ENCODE measurements around the gene TACO1. TPM values are rescaled to one million over a fixed set of nuclear protein-coding genes. Genes with fewer than 3 reads are reported as not detected.

TACO1 gene
- total and polyA plus RNA-seq, 7 donors = 11.2 to 50.9 (median 19.9) TPM

GRCh38 chr17:63592797-63593196 lies 7.9 kb upstream of the TACO1 start:
- intact Hi-C loops (cut with DNase I) = no loop called here
- no peak for DNase-seq
- Histone ChIP-seq H3K4me3 (no peak overlapping the region), H3K27me3 (no peaks in the 10 kb centered on the region), H3K9me3 (no peaks in the 10 kb centered on the region), H3K4me1 (no peaks in the 10 kb centered on the region), H3K27ac (no peak overlapping the region), H3K36me3 (peaks cover 17 to 59% (median 25%) of the 10 kb centered on the region in 4 donors)
- WGBS, 2 donors = 80 to 85% methylated on average over 3 of the region's 3 CpGs
- TF ChIP-seq POLR2A (IDR thresholded peaks at IDR 0.05) = no peak
- no peak for TF ChIP-seq CTCF (IDR thresholded peaks at IDR 0.05)
- no peak for TF ChIP-seq POLR2AphosphoS5 (IDR thresholded peaks at IDR 0.05)
- TF ChIP-seq EP300 (IDR thresholded peaks at IDR 0.05) = no peak

- no peak for DNase-seq
- Histone ChIP-seq H3K4me3 (no peak overlapping the region), H3K27me3 (no peaks in the 10 kb centered on the region), H3K9me3 (no peaks in the 10 kb centered on the region), H3K27ac (no peak overlapping the region), H3K4me1 (peaks cover 0 to 8% (median 4%) of the 10 kb centered on the region in 4 donors), H3K36me3 (peaks cover 11 to 36% (median 13%) of the 10 kb centered on the region in 4 donors)
- 96 to 99% methylated on average over 3 of the region's 3 CpGs for WGBS, 2 donors
- TF ChIP-seq POLR2A (IDR thresholded peaks at IDR 0.05) = no peak
- TF ChIP-seq CTCF (IDR thresholded peaks at IDR 0.05) = no peak
- TF ChIP-seq EP300 (IDR thresholded peaks at IDR 0.05) = no peak
- TF ChIP-seq POLR2AphosphoS5 (IDR thresholded peaks at IDR 0.05) = no peak
- intact Hi-C loops (cut with DNase I) = no loop called here
Measured at GRCh38 chr17:63595132-63595531, 5.6 kb upstream of the TACO1 start.

- Histone ChIP-seq H3K27ac (no peak overlapping the region), H3K27me3 (no peaks in the 10 kb centered on the region), H3K9me3 (no peaks in the 10 kb centered on the region), H3K4me1 (peaks cover 0 to 20% (median 15%) of the 10 kb centered on the region in 4 donors), H3K36me3 (peaks cover 0 to 17% (median 3%) of the 10 kb centered on the region in 4 donors), H3K4me3 (no peak overlapping the region)
- intact Hi-C loops (cut with DNase I) = no loop called here
- DNase-seq = no peak
- TF ChIP-seq EP300 (IDR thresholded peaks at IDR 0.05) (no peak), POLR2AphosphoS5 (IDR thresholded peaks at IDR 0.05) (no peak), CTCF (IDR thresholded peaks at IDR 0.05) (no peak), POLR2A (IDR thresholded peaks at IDR 0.05) (no peak)
- WGBS, 2 donors = 67 to 77% methylated on average over 6 of the region's 6 CpGs
Measured at GRCh38 chr17:63596856-63597586, 3.7 kb upstream of the TACO1 start.

GRCh38 chr17:63598281-63598680 lies 2.4 kb upstream of the TACO1 start:
- H3K4me1 ChIP-seq = peaks cover 0 to 27% (median 18%) of the 10 kb centered on the region in 4 donors
- no peaks in the 10 kb centered on the region for H3K27me3 ChIP-seq
- no peaks in the 10 kb centered on the region for H3K9me3 ChIP-seq
- DNase-seq = no peak
- no peak overlapping the region for H3K27ac ChIP-seq
- H3K36me3 ChIP-seq = peaks cover 0 to 9% (median 2%) of the 10 kb centered on the region in 4 donors
- WGBS, 2 donors = 87 to 95% methylated on average over 2 of the region's 2 CpGs
- intact Hi-C loops (cut with DNase I) = no loop called here
- no peak overlapping the region for H3K4me3 ChIP-seq
- TF ChIP-seq POLR2A (IDR thresholded peaks at IDR 0.05) (no peak), POLR2AphosphoS5 (IDR thresholded peaks at IDR 0.05) (no peak), EP300 (IDR thresholded peaks at IDR 0.05) (no peak), CTCF (IDR thresholded peaks at IDR 0.05) (no peak)

All from sigmoid colon (tissue), 7 donors.